8988T (cell line): ENCODE measurements around the gene PDE2A.

Source experiments
- DNase-seq: peaks from one replicate; pipeline ENCODE4 v3.0.0; 2011

The PDE2A gene

GRCh38 chr11:72606748-72607468 lies 67.3 kb downstream of the PDE2A start:
- no peak for DNase-seq

DNA sequence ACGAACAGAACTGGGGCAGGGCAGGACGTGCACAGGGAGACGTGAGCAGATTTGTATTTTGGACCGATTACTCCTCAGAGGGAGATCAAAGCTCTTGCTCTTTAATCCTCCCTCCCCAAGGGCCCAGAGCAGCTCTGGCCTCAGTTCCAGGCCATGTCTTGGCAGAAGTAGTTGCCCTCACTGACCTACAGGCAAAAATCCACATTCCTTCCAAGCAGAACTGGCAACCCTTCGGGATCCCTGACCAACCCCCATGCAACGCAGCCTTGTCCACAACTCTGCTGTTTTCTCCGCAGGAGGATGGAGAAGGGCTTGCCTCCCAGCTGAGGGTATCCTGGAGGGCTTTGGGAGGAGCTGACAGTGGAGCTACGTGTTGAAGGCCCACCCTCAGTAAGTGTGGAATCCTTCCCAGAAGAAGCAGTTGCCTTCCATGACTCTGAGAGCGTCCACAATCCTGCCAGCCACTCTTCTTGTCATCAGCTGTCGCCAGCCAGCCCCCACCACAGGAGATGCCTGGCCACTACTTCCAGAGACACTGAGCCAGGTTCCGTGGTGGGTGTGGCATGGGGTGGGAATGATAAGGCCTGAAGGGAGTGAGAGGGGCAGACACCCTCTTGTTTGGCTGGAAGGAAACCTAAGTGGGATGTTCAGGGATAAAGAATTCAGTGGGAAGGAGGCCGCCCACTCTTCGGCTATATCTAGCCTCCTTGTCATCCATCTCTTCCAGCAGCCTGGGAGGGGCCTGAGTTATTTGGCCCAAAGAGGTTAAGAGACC lies 68.1 kb downstream of the PDE2A start:
- no peak for DNase-seq

GRCh38 chr11:72604256-72604655 lies 70.0 kb downstream of the PDE2A start:
- no peak for DNase-seq

DNA sequence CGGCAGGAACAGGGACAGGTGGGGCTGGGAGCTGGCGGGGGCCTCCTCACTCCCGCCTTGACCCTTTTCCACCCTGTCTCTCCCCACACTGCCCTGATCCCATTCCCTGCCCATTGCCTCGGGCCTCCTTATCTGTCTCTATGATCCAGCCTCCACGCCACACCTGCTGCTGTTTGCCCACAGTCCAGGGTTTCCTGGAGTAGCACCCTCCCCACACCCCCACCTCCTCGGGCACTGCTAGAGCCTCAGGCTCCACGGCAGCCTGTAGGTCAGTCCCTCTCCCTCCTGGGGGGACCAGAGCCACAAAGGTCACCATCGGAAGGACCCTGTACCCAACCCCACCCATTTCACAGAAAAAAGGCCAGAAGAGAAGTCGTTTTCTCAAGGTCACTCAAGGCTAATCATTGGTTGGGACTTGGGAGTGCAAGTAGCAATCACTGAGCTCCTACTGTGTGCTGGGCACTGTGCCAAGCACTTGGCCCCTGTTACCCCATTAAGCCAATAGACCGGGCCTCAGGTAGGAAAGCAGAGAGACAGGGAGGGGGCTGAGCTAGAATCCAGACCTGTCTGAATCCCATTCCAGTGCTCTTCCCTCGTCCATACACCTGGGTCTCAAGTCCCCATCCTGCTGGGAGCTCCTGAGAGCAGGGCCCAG lies 71.8 kb downstream of the PDE2A start:
- no peak for DNase-seq

DNA sequence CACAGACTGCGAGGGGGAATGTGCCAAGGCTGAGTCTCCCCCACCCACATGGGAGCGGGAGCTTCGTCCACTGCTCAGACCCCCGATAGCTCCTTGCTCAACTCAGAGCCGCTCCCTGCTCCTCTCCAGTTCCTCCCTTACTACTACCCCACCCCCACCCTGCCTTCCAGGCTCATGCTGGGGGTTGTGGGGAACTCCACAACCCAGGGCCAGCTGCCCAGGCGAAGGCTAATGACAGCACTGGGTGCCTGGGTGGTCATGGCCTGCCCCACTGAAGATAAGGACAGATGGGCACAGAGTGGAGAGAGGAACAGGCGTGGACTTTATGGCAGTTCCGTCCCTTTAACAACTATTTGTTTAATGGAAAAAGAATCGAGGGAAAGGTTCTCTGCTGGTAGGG lies 73.7 kb downstream of the PDE2A start:
- DNase-seq: no peak

DNA sequence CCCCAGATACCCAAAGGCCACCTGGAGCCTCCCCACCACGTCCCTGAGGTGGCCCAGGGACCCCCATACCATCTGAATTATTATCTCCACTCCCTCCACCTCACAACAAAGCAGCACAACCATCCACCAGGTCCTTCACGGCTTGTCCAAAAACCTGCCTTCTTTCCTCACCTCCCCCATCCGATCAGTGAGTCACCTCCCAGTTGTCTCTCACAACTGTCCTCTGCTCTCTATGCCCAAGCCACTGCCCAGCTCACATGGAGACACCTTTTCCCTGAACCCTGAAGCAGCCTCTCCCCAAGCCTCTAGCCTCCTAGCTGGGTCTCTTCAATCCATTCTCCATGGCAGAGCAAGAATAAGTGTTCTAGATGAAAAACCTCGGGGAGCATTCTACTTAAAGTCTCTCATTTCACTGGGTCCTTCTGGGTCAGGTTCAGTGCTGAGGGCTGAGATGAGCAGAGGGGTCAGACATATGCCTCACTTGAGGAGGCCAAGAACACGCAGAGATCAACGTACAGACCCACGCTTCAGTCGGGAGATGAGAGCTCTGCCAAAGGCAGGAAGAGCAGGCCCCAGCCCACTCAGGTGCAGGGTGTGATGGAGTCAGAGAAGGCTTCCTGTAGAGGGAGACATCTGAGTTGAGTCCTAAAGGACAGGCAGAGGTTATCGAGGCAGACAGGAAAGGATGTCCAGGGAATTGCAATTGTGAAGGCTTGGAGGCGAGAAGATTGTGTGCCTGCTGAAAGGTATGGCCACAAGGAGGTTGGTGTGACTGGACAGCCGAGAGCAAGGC lies 74.7 kb downstream of the PDE2A start:
- DNase-seq: no peak

DNA sequence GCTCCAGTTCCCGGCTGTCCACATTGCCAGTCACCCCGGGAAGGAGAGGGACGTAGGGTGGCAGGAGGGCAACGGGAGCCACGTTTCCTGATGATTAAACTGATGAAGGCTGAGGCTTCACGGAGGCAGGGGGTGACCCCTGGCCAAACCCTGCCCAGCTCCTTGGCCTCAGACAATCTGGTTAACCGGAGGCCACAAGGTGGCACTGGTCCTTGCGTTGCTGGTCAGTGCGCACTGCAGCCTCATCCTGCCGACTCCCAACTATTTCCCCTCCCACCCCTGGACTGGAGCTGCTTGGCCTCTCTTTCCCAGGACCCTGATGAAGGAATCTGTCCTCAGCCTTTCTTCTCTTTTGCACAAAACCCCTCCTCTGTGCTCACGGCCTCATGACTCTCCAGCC lies 75.3 kb downstream of the PDE2A start:
- no peak for DNase-seq

DNA sequence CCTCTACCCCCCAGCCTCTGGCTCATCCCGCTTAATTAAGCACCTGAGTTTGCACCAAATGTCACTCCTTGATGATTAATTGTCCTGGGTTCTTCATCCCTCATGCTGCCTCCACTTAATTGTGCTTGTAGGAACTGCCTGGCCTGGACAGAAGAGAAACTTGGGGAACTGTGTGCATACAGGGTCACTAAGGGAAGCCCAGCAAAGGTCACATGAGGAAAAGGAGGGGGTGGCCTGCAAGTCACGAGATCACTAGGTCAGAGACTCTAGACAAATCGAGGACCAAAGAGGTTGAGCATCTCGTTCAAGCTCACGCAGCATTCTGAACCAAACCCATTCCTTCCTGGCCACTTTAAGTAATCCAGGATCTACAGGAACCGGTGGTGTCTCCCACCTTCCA lies 75.8 kb downstream of the PDE2A start:
- no peak for DNase-seq

DNA sequence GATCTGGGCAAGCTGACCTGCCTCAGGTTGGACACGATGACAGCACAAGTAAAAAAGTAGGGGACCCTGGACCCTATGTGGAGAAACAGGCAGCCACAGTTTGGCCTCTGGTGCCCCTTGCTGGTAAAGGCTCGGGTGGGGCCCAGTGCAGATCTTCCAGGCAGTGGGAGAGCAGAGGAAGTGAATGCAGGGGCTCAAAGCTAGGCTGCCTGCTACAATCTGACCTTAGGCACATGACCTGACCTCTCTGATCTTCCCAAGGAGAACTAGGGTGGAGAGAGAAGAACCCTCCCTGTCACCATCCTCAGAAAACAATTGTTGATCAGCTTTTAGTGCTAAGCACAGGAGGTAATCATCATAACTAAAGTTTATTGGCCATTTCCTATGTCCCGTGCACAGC lies 76.5 kb downstream of the PDE2A start:
- DNase-seq: no peak

DNA sequence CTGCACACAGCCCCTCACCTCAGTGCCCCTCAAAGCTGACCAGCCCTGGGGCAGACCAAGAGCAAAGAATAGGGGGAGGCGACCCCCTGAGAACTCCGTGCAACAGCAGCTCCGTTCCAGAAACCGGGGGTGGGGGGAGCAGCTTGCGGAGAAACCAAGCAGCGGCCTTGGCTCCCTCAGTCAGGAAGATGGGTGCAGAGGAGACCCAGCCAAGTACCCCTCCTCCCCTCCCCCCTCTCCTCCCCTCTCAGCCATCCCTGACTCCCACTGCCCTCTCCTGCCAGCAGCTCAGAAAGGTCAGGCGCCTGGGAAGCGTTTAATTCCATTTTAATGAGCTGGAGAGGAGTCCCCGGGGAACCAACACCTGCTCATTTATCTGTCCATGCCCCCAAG lies 78.9 kb downstream of the PDE2A start:
- DNase-seq: no peak

DNA sequence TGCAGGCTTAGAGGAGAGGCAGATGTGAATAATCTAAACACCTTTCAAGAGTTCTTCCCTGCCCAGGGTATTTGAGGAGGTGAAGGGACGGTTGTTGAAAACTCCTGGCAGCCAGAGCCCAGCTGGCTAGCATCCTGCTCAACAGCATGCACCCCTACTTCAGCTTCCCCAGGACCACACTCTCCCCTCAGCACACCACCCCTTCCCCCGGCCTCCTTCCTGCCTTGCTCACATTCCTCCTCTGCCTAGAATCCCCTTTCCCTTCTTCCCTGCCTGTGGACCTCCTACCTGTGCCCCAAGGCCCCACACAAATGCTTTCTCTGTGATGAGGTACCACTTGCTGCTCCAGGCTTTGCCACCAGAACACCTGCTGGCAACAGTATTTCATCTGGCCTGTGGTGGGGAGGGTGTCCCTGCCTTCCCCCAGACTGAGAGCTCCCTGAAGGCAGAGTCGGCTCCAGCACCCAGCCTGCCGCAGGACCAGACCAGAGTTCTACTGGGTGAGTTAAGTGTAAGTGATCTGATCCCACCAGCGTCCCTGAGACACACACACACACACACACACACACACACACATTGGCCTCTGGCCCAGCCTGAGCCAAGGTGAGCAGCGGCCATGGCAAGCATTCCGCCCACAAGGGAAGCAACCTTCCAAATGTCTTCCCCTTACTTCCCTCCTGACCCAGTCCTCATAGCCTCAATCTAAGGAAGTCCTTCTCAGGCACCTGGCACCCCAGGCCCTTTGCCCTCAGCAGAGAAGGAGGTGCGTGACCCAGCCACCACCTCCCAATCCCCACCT lies 79.5 kb downstream of the PDE2A start:
- no peak for DNase-seq

GRCh38 chr11:72592698-72593495 lies 81.3 kb downstream of the PDE2A start:
- no peak for DNase-seq

GRCh38 chr11:72591785-72592502 lies 82.3 kb downstream of the PDE2A start:
- no peak for DNase-seq

- DNase-seq: no peak
These were observed 83.2 kb downstream of the PDE2A start for GRCh38 chr11:72591023-72591422.

DNA sequence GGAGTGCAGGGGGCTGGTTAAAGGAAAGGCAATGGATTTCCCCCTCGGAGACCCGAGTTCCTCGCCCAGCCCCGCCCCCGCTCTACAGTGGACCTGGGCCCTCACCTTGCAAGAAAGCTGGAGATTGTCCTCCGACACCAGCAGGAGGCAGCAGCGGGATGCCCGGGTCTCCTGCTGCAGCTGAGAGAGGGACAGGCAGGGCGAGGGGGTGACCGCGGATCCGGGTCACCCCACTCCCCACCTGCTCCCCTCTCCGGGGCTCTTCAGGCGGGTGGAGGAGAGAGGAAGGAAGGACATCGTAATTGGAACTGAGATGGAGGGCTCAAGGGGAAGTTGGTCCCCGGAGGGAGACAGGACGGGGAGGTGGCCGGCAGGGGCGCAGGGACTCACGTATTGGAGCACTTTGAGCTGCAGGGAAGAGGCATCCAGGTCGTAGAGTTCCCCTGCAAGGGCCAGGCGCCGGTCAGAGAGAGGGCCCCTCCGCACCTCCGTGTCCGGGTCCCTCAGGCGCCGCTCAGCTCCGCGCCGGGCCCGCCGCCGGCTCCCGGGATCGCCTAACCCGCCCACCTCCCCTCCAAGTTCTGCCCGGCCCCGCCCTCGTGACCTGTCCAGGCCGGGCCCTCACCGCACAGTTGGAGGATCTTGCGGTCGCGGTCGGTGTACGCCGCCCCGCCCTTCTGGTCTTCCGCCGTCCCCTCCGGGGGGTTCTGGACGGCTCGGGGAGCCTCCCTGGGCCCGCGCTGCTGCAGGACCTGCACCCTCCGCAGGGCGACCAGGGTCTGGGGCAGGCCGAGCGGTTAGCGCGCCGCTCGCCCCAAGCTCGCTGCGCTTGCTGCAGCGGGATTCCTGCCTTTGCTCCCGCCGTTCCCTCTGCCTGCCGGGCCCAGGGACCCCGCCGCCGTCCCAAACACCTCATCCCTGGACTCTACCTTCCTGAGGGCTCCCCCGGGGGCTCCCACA lies 84.1 kb downstream of the PDE2A start:
- peak; percentile 95 for DNase-seq

DNA sequence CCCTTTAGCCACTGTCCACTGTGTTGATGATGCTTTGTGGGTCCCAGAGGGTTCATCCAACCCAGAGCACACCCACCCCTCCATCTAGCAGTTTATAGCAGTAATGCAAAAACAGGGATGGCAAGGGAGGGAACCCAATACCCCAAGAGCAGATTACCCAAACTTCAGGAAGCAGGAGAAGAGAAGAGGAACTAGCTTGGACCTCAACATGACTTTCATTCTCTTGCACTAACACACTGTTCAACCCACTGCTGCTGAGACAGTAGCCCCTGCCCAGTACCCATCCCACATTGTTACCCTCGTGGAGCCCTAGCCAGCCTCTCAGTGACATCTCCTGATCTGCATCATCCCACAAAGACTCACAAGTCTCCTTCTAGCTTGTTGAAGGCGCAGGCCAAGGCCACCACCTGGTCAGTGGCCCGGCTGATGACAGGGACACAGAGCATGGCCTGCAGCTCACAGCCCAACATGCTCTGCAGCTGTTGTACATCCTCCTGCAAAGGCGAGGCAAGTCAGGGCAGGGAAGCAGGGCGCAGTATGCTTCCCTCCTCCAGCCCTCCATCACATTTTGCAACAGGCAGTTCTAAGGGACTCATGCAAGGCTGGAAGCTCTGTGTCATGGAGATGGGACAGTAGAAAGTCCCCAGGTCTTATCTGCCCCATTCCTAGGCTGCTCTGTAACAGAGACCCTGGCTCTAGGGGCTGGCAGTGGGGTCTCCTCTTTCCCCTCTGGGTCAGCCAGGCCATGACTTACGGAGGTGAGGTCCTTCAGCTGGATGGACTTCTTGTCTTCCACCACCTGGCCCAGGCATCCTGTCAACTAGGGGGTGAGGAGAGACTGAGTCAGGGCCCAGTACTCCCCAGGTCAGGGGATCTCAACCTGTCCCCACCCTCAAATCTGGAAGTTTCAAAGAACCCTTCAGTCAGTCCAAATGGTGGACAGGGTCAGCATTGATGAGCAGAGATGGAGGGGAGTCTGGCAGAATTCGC lies 85.5 kb downstream of the PDE2A start:
- DNase-seq: no peak

- no peak for DNase-seq
These were observed 86.5 kb downstream of the PDE2A start for GRCh38 chr11:72587696-72588095.
